Gastroesophageal sphincter (tissue), 3 donors: Measurements from ENCODE around the gene ABTB2.

ENCODE experiments used
- EP300 ChIP-seq: sonication (generic); formaldehyde crosslinking; IDR thresholded peaks from one replicate; pipeline ENCODE4 v1.6.1; 2017; ENCODE audit warnings: antibody characterized with exemption, mild to moderate bottlenecking
- POLR2A ChIP-seq, 2 donors: fragments of 450-650 bp; IDR thresholded peaks; one replicate each; pipeline ENCODE4 v1.6.1; 2017; ENCODE audit warnings: antibody characterized with exemption in 2 of 2, mild to moderate bottlenecking in 2 of 2, moderate library complexity in 1 of 2
- TF ChIP-seq, protein P1 (sequence below), 4 experiments: fragments of 200-600 bp in 2 of 4; fragments of 450-650 bp in 2 of 4; sonication (generic) in 1 of 4; IDR thresholded peaks; one replicate each; pipeline ENCODE4 v1.5.1; 2017 to 2019; ENCODE audit warnings: antibody characterized with exemption in 4 of 4, mild to moderate bottlenecking in 2 of 4, moderate library complexity in 2 of 4

DNA sequence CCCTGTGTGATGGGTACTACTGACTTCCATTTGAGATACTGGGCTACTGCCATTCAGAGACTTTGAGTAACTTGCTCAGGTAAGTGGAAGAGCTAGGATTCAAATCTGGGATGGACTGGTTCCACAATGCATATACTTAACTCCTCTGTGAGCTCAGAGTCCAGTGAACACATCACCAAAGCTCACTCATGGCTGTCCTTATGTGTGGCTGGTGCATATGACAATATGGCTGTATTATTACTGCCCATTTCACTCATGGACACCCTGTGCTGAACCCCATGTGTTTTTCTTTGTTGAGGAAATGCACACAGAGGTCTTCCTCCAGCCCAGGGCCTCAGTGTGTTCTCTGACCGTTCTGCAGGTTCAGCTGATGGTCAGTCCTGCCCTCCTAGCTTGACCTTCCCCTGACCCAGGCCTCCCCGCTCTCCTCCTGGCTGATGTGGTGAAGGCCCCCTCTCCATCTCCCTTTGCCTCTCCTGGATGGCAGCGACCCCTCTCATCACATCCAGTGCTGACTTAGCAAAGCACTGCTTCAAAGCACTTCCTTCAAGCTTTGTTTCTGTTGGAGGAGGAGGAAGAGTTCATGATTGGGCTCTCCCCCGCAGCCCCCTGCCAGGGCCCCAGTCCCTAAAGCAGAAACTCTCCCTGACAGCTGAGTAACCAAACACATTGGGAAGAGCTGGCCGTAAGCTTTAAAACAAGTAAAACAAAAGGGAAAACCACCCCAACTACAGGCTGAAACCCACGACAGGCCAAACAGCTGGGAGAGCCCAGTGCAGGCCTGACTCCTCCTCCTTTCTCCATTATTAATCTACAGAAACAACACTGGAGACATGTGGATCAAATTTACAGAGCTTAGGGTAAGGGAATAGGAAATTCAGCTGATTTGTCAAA lies 151.2 kb downstream of the ABTB2 start:
- TF ChIP-seq, protein P1, sequence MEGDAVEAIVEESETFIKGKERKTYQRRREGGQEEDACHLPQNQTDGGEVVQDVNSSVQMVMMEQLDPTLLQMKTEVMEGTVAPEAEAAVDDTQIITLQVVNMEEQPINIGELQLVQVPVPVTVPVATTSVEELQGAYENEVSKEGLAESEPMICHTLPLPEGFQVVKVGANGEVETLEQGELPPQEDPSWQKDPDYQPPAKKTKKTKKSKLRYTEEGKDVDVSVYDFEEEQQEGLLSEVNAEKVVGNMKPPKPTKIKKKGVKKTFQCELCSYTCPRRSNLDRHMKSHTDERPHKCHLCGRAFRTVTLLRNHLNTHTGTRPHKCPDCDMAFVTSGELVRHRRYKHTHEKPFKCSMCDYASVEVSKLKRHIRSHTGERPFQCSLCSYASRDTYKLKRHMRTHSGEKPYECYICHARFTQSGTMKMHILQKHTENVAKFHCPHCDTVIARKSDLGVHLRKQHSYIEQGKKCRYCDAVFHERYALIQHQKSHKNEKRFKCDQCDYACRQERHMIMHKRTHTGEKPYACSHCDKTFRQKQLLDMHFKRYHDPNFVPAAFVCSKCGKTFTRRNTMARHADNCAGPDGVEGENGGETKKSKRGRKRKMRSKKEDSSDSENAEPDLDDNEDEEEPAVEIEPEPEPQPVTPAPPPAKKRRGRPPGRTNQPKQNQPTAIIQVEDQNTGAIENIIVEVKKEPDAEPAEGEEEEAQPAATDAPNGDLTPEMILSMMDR (IDR thresholded peaks at IDR 0.05), result no peak
- TF ChIP-seq POLR2A (IDR thresholded peaks at IDR 0.05) (no peak), EP300 (no peak)
